NCI-H2227 (cell line): ENCODE measurements around the gene LRRC36.
"Not testable (repeated sequence)": the region's sequence is repeated elsewhere in the genome, so short reads cannot be mapped to it uniquely, and the experiment has no call there.

ENCODE experiments used
- DNase-seq: peaks from one replicate; lab custom pipeline; 2025; ENCODE audit not compliant: unreplicated experiment; lab: John Stamatoyannopoulos, UW

Gene LRRC36

DNA sequence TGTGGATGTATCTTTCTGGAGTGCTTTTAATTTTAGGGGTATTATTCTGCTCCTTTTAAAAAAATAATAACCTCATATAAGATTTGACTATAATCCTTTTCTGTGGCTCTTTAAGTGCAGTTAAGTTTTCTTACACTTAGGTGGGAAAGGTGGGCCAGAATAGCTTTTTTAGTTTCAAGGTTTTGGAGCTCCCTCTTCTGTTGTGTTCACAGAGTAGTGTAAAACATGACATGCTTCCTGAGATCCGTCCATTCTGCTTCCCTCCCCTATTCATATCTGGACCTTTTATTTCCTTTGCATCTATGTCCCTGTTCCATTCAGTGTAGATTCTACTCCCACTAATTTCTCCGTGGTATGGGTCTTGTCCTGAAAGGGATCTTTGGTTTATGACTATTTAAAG is 12.8 kb downstream of the LRRC36 start:
- no peak for DNase-seq

DNA sequence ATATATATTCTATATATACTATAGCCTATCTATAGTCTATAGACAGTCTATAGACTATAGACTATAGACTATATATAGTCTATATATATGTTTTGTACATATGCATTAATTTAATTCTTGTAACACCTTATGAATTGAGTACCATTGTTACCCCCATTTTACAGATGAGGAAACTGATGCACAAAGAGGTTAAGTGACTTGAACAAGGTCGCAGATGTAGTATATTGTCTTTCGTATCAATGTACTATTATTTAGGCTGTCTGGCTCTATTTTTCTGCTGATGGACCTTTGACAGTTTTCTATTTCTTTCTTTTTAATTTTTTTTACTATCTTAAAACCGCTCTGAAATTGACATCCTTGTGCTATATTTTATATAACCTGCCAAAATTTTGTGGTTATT is 14.6 kb downstream of the LRRC36 start:
- no peak for DNase-seq

DNA sequence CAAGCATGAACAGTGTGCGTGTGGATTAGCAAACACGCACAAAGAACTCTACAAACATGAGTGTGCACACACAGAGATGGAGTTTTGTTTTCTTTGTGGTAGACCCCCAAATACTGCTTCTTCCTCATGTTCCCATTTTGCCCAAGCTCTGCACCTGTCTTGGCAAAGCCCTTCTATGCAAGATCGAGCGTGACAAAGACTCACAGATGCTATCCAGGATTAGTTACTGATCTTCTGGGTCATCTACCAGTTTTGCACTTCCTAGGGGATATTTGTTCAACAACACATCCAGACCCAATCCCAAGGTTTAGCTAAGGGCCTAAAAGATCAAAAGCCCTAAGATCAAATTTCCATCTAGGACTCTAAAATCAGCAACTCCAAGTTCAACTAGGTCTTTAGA is 16.0 kb downstream of the LRRC36 start:
- DNase-seq = no peak

DNA sequence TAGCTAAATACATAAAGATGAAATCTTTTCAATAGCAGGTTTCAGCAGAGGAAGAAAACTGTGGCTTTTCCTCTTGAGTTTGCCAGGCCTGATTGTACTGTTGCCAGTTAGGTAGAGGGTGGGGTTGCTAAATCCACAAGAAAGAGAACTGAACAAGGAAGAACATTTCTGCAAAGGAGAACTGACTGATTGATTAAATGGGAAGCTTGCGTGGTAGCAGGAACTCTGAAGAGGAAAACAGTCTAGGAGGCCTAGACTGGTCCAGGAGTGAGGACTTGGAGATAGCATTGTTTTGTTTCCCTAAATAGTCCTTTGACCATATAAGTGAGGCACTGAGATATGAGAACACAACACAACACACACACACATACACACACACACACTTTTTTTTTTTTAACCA is 18.8 kb downstream of the LRRC36 start:
- DNase-seq = no peak

DNA sequence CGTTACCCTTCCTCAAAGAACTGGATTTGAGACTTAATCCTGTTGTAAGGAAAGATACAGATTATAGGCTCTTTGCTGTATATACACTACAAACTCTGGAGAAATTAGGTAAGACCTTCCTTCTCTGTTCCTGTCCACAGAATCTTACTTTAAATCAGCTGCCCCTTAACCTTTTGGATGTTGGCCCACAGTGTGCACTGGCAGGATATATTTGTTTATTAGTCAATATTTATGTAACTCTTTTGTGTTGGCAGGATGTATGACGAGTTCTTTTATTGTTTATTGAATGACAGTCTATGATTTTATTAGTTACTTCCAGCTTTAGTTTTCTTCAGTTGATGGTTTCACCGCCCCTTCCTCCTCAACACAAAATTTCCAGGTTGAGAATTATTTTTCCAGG is 19.7 kb downstream of the LRRC36 start:
- no peak for DNase-seq

DNA sequence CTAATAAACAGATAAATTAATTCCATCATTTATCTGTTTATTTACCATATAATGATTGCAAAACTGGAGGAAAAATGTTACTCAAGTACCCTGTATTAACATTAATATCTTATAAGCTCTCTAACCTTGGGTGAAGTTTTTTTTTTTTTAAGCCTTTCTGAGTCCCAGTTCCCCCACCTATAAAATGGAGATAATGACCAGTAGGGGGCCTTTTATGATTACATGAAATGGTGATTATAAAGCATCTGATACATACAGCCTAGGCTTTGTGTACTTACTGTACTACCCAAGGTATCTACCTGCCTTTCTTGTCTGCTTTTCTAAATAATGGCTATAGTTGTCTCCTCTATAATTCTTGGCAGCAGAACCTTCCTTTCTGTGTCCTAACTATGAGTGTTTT is 22.6 kb downstream of the LRRC36 start:
- DNase-seq = peak; percentile 2

DNA sequence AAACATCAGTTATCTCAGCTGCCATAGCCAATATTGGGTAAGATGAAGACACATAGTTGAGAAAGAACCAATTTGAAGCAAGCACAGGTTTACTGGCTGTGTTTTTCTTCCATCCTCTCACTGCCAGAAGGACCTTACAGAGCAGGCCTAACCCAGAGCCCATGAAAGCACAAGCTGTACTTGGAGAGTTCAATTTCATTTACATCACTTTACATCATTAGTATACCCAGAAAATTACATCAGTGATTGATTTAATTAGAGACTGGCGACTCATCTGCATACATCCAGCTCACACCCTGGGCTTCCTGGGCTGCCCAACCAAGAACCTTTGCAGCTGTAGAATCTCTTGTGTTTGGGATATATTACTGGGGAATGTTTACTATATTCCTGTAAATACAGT is 23.7 kb downstream of the LRRC36 start:
- no peak for DNase-seq

DNA sequence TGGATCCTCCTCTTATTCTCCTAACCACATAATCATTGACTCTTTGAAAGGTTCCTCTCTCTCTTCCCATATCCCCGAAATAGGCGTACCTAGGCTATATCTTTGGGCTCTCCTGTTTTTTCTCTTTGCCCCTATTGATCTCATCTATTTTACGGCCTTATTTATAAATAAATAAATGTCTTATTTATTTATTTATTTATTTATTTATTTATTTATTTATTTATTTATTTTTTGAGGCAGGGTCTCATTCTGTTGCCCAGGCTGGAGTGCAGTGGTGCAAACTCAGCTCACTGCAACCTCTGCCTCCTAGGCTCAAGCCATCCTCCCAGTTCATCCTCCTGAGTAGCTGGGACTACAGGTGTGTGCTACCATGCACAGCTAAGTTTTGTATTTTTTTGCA is 25.8 kb downstream of the LRRC36 start:
- DNase-seq = not testable (repeated sequence)

DNA sequence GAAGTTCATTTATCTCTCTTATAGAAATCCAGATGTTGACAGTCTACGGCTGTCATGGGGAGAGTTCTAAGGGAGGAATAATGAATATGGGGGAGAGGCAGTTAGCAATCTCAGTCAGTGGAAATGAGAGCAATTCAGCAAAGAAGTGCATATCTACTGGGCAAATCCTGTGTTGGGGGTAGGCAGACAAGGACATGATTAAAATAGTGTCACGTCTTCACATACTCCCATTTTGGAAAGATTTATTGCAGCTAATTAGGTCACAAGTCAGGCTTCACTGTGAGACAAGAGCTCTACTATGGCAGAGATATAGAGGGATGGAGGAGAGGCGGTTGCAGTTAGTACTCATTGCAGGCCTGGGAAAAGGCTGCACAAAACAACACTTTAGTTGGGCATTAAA is 29.8 kb downstream of the LRRC36 start:
- peak; percentile 14 for DNase-seq

DNA sequence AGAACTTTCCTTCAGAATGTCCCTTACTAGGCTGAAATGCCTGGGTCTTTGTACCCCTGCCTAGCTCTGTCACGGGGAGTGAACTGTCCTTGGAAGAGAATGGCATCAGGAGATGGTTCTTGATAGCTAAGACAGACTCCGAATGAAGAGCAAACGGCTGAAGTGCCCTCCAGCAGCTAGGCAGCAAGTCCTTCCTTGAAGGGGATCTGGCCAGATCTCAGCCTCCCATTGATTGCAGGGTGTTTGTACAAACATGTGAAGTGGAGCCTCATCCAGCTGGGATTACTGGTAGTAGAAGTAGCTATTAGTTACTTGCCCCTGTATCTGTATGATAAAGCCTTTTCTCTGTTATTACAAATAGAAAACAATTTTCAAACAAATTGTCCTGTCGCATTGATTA is 30.9 kb downstream of the LRRC36 start:
- DNase-seq = peak; percentile 30

DNA sequence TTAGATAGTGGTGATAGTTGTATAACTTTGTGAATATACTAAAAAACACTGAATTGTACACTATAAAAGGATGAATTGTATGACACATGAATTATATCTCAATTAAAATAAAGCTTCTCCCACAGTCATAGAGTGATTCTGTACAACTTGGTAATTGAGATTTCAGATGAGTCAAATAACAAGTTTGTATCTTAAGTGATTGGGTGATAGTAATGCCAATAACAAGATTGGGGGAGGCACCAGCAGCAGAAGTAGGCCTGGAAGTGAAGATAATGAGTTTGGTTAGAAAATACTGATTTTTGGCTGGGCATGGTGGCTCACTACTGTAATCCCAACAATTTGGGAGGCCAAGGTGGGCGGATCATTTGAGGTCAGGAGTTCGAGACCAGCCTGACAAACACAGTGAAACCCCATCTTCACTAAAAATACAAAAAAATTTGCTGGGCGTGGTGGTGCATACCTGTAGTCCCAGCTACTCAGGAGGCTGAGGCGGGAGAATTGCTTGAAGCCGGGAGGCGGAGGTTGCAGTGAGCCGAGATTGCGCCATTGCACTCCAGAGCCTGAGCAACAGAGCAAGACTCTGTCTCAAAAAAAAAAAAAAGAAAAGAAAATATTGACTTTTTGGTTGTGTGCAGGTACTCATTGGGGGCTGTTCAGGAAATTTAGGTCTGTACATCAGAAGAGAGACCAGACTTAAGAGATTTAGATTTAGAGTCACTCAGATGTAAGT is 33.1 kb downstream of the LRRC36 start:
- DNase-seq = not testable (repeated sequence)

DNA sequence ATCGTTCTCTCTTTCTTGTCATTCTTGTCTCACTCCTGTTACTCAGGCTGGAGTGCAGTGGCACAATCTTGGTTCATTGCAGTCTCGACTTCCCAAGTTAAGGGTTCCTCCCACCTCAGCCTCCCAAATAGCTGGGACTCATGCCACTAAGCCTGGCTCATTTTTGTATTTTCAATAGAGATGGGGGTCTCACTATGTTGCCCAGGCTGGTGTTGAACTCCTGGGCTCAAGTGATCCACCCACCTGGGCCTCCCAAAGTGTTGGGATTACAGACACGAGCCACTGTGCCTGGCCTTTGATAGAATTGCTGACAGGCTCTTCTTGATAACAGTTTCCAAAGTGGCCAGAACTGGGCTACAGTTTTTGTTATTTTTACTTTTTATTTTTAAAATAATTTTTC is 34.4 kb downstream of the LRRC36 start:
- no peak for DNase-seq

DNA sequence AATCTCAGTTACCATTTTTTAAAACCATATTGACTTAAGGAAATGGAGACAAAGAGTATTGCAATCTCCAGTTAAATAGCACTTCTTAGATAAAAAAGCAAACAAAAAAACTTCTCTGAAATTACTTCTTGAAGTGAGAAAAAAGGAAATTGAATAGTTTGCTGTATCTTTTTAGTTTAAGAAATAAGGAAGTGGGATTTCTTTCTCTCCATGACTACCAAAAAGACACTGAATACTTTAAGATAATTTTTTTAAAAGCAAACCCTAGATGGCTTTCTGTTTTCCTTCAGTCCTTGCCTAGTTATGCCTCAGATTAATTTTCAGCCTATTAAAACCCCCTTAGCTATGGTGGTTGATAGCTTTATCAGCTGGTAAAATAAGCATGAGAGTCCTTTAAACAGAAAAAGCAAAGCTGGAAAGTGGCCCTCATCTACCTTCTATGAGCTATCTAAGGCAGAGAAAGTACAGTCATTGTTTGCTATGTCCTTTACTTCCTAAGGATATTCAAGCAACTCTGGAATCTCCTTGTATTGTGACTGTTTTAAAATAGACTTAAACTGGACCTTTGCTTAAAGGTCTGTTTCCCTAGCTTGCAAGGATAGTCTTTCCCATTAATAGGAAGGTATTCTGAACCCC is 38.1 kb downstream of the LRRC36 start:
- no peak for DNase-seq

DNA sequence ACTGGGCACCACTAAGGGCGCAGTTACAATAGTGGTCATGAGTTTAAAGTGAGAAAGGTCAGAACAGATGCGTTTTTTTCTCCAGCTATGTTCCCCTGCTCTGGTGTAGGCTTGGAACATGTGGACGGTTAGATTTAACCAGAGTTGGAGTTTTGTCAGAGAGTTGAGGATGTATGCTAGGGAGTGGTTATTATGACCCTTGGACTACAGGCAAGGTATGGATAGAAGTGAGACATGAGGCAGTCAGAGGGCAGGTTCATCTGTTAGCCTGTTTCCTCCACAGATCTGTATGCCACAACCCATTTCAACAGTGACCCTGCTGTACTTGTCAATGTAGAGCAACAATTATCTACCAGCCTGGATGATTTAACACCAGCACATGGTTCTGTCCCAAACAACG is 44.0 kb downstream of the LRRC36 start:
- DNase-seq = no peak

DNA sequence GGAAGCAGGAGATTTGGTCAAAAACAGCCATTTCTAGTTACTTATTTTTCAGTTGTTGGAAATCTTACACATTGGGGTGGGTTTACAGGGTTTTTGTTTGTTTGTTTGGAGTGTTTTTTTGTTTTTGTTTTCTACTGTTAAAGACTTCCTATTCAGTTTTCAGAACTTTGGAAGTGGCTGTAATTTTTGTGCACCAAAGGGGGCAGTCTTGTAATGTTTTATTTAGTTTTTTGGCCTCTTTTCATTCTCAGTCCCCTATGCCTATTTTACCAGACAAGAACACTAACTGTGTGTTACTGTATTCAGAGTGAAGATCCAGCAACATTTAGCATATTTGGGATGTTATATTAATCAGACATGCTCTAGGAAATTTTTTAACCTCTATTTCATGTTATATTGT is 46.0 kb downstream of the LRRC36 start:
- DNase-seq = peak; percentile 5

DNA sequence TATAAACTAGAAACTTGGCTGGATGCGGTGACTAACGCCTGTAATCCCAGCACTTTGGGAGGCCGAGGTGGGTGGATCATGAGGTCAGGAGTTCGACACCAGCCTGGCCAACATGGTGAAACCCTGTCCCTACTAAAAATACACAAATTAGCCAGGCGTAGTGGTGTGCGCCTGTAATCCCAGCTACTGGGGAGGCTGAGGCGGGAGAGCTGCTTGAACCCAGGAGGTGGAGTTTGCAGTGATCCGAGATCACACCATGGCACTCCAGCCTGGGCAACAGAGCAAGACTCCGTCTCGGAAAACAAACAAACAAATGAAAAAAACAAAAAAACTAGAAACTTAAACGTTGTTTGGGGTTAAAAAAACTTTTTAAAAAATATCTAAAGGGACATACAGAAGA is 49.4 kb downstream of the LRRC36 start:
- DNase-seq = not testable (repeated sequence)

DNA sequence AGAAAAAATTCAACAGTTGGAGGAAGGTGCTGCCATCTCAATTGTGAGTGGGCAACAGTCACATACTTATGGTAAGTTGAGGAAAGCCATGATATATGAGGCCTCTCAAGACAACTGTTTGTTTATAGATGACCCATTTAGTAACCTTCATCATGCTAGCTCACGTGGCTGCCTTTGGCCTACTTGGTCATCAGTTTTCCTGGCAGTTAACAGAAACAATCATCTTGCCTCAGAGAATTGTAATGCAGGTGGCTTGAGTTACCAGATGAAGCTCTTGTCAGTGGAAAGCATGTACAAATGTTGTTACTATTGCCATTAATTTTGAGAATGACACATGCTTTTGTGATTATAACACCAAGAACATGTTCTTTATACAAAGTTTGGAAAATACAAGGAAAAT is 52.0 kb downstream of the LRRC36 start:
- no peak for DNase-seq

DNA sequence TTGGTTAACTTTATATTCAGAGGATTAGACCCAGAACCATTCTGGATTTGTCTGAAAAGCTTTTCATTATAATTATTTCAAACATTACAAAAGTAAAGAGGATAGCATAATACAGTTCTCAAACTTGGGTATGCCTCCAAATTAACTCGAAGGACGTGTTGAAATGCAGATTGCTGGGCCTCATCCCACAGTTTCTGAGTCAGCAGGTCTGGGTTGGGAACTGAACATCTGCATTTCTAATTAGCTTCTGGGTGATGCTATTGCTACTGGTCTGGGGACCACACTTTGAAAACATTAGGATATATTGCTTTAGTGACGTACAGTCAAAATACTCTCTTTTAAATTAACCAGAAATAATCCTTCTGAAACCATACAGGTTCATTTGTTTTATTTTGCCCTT is 56.7 kb downstream of the LRRC36 start:
- no peak for DNase-seq

DNA sequence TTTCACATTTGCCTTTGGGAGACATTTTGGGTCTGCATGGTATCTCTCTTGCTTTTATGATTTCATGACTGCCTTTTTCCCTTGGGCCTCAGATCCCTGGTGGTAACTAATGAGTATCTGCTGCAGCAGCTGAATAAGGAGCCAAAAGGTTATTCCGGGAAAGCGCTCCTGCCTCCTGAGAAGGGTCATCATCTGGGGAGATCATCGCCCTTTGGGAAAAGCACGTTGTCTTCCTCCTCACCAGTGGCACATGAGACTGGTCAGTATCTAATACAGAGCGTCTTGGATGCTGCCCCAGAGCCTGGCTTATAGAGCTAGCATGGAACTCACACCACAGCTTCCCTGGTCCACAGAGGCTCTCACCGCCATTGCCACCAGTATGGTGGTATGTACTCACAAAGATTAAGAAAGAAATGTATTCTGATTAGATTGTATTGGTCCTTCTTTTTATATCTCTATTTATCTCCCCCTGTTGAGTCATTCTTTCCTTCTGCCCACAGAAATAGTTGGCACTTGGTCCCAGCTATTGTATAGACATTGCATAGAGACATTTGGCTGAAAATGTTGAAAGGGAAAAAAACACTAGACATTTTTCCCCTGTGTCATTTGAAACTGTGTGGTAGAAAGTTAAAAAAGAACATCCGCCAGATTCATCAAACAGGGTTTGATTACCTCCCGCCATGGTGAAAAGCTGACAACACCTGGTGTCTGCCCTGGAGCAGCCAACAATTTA is 58.3 kb downstream of the LRRC36 start:
- peak; percentile 6 for DNase-seq

DNA sequence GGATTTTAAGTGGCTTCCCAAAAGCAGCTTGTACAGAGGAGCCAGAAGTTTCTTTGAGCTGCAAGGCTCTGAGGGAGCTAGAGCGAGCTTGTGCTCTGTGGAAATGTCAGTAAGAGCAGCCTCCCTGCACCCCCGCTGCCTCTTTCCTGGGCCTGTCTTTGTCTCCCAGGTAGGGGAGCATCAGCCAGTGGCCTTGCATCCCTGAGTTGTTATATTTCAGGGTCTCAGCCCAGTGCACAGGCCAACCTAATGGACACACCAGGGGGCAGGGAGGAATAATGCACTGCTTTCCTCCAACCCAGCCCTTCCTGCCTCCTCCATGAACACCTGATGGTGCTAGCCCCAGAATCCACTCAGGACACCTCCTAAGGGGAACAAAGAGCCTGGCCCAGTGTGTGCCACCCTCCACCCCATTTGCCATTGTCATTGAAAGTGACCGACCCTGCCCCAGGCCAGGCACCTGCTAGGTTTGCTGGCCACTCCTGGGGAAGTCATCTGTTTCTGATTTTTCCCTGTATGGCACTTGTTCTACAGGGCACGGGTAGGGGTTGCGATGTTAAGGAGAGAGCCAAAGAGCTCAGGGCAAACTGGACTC is 60.3 kb downstream of the LRRC36 start:
- DNase-seq = no peak

DNA sequence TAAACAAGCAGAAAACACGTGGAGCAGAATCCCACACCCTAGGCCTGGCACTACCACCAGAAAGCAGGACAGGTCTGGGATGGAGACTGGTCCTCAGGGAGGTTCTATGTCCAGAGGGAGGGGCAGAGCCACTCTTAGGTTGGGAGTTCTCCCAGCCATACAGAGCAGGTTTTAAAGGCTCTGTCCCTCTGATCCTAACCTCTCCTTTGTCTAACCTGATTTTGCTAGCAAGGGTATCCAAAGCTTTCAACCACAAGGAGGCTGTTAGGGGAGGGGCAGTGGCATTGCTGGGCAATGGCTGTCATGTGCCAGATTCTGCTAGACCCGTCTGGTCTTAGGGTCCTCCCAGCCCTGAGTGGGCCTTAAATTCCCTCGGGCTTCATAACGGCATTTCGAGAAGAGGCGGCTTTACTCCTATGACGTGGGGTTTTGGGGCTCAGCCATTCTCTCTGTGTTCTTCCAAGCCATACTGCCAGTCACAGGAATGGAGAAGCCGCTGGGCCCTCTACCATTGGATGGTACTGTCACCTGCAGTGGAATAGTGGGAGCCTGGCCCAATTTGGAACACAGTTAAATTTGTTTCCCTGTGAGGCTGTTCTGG is 61.0 kb downstream of the LRRC36 start:
- no peak for DNase-seq

DNA sequence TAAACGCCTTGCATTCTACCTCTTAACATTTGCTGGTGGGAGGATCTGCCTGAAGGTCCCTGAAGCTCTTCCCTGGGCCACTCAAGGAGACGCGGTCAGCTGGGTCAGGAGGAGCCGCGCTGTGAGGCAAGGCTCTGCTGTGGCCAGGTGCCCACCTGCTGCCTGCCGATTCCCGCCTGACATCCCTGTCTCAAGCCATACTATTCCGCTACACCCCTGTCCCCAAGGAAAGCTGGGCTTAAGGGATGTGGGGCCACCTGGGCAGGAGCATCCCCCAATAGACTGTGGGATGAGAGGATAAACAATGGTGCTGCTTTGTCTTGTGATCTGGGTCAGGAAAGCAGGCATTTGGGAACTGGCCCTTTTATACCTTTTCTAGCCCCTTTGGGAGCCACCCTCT is 61.6 kb downstream of the LRRC36 start:
- DNase-seq = no peak
